HepG2 (cell line): ENCODE results near the gene C3orf22. TPM values are rescaled to one million over a fixed set of nuclear protein-coding genes. Genes with fewer than 3 reads are reported as not detected.

Experiments
- ATAC-seq: fragments of 200-7000 bp; cut with Tn5 transposase; 3 replicates; pipeline ENCODE4 v1.9.1; 2020; ENCODE audit warnings: mild to moderate bottlenecking, moderate library complexity
- BruUV-seq: library from RNA; stranded (reverse); fragments of 400-500 nt; replicated peaks from 2 replicates; lab custom pipeline; 2021; lab: Mats Ljungman, UMichigan
- CTCF ChIA-PET: fragments of 300-600 bp; formaldehyde crosslinking; extraction: SDS; loops from one replicate; lab custom pipeline; 2021; ENCODE audit warnings: low total read pairs, inconsistent platforms, low intra/inter-chr PET ratio; lab: Yijun Ruan, JAX
- POLR2A ChIA-PET: fragments of 350-600 bp; sonication (Branson Sonifier 250); formaldehyde crosslinking; loops from one replicate; lab custom pipeline; 2020; ENCODE audit warnings: antibody characterized with exemption, inconsistent platforms; lab: Yijun Ruan, JAX
- DNase-seq: peaks from one replicate; pipeline ENCODE4 v3.0.0-alpha.2; 2015; ENCODE audit warnings: low spot score
- FAIRE-seq: peaks from 3 replicates; lab custom pipeline; 2011; peaks lifted over from hg19 to GRCh38; lab: Jason Lieb, UNC
- H2AFZ ChIP-seq: one replicate; pipeline ENCODE4 v1.6.1; 2011; ENCODE audit warnings: low read length, inconsistent platforms
- H3K27ac ChIP-seq: fragments of 300-600 bp; 3 replicates; pipeline ENCODE4 v1.8.0; 2011; ENCODE audit warnings: mixed run types, mild to moderate bottlenecking, mixed read lengths, low read length, inconsistent platforms; ENCODE audit not compliant: insufficient read depth; ENCODE audit errors: extremely low read length
- H3K27me3 ChIP-seq, 2 experiments: fragments of 200-600 bp in 1 of 2; 2 replicates in 1 of 2; 3 replicates in 1 of 2; pipeline versions ENCODE4 v1.6.0 to v1.8.0; 2011; ENCODE audit warnings: low read length in 2 of 2, mild to moderate bottlenecking in 2 of 2, moderate library complexity in 2 of 2, inconsistent platforms in 1 of 2; ENCODE audit not compliant: insufficient read depth in 2 of 2, control insufficient read depth in 1 of 2
- H3K36me3 ChIP-seq, 2 experiments: fragments of 200-600 bp in 1 of 2; replicated peaks in 1 of 2; 2 replicates in 1 of 2; 3 replicates in 1 of 2; pipeline versions ENCODE4 v1.5.1 to v1.8.0; 2011; ENCODE audit warnings: low read length in 2 of 2, inconsistent platforms in 1 of 2; ENCODE audit not compliant: insufficient read depth in 2 of 2, control insufficient read depth in 1 of 2
- H3K4me1 ChIP-seq: 2 replicates; pipeline ENCODE4 v1.5.1; 2012; ENCODE audit warnings: low read length, inconsistent platforms; ENCODE audit not compliant: insufficient read depth
- H3K4me2 ChIP-seq: 2 replicates; pipeline ENCODE4 v1.6.0; 2011; ENCODE audit warnings: low read depth, low read length, inconsistent platforms
- H3K4me3 ChIP-seq, 3 experiments: fragments of 200-600 bp in 1 of 3; sonication (generic), shearing (Covaris generic) in 1 of 3; replicated peaks in 1 of 3; 2 replicates each; pipeline ENCODE4 v1.5.1; 2011 to 2016; ENCODE audit warnings: low read length in 3 of 3, inconsistent platforms in 2 of 3, low read depth in 2 of 3, mild to moderate bottlenecking in 2 of 3, control low read depth in 1 of 3, mixed read lengths in 1 of 3; ENCODE audit not compliant: insufficient read depth in 1 of 3
- H3K79me2 ChIP-seq: one replicate; pipeline ENCODE4 v1.6.1; 2011; ENCODE audit warnings: low read length, inconsistent platforms; ENCODE audit not compliant: insufficient read depth
- H3K9ac ChIP-seq: 2 replicates; pipeline ENCODE4 v1.6.0; 2011; ENCODE audit warnings: mild to moderate bottlenecking, low read depth, low read length, inconsistent platforms; ENCODE audit not compliant: insufficient read depth
- H3K9me3 ChIP-seq: 2 replicates; pipeline ENCODE4 v1.5.1; 2012; ENCODE audit warnings: mild to moderate bottlenecking, low read length
- H4K20me1 ChIP-seq: 2 replicates; pipeline ENCODE4 v1.6.0; 2011; ENCODE audit warnings: inconsistent platforms, mild to moderate bottlenecking, low read length, moderate library complexity; ENCODE audit not compliant: insufficient read depth
- ZNF121 ChIP-seq: sonication (generic); formaldehyde crosslinking; IDR thresholded peaks from 2 replicates; pipeline ENCODE4 v1.5.0; 2020; ENCODE audit warnings: mild to moderate bottlenecking, missing genetic modification reagents
- ZNF891 ChIP-seq: sonication (generic); formaldehyde crosslinking; IDR thresholded peaks from 2 replicates; pipeline ENCODE4 v1.5.0; 2020; ENCODE audit warnings: mild to moderate bottlenecking, missing genetic modification reagents
- WGBS: methylation state at CpG from one replicate; pipeline ENCODE4 v1.1.6; 2017; ENCODE audit warnings: low lambda C conversion rate; 5-methylcytosine and 5-hydroxymethylcytosine counted together
- in situ Hi-C: cut with HindIII; loops from 2 replicates; pipeline ENCODE4 v1.10.0; 2017; ENCODE audit warnings: low pct_unique_long_range_greater_than_20kb; ENCODE audit not compliant: extremely low pct_ligation_motif_present
- intact Hi-C: fragments of 100-400 bp; cut with micrococcal nuclease; formaldehyde crosslinking; loops from one replicate; pipeline ENCODE4 v1.10.0; 2022; ENCODE audit not compliant: unreplicated experiment
- polyA plus RNA-seq, 8 experiments: library from polyadenylated mRNA; depleted of rRNA in 3 of 8; stranded (reverse) in 7 of 8; unstranded in 1 of 8; fragments of >200 nt; fragmentation: Illumina TruSeq in 4 of 8; extraction: Trizol in 4 of 8; gene quantifications; 2 replicates each; pipeline versions ENCODE4 v1.2.1 to v1.2.3, GENCODE V29; 2011 to 2016; ENCODE audit warnings: low read depth in 4 of 8, missing spikeins in 1 of 8, mixed read lengths in 1 of 8; ENCODE audit not compliant: insufficient read depth in 1 of 8
- total RNA-seq, 5 experiments: library from RNA; depleted of rRNA; stranded (reverse); fragments of >200 nt; fragmentation: Illumina TruSeq; extraction: Trizol; gene quantifications; 2 replicates each; pipeline ENCODE4 v1.2.3, GENCODE V29; 2016; ENCODE audit warnings: low read depth in 1 of 5
- TF ChIP-seq, protein P1 (sequence below): sonication (generic); formaldehyde crosslinking; IDR thresholded peaks from 2 replicates; pipeline ENCODE4 v1.4.0; 2020; ENCODE audit warnings: low read depth, mild to moderate bottlenecking, missing genetic modification reagents

C3orf22 gene
- total and polyA plus RNA-seq, 2 of the 13 experiments (the other 11 are each of a cell fraction or from before 2014, with no cell fraction given): not detected

- ATAC-seq (no peak), FAIRE-seq (no peak), DNase-seq (no peak)
- H3K36me3 ChIP-seq: no peaks in the 10 kb centered on the region
- no peak overlapping the region for H3K27ac ChIP-seq
- no peaks in the 10 kb centered on the region for H4K20me1 ChIP-seq
- ChIA-PET CTCF (no interaction called here), POLR2A (interaction anchor here (1.4 to 2.2 kb wide), 2 partner anchors 10 to 15 kb away, joined by 4 to 5 read pairs; partner anchors contain the start of gene CHST13)
- no peak overlapping the region for H3K9ac ChIP-seq
- in situ Hi-C loops: no loop called here
- intact Hi-C loops: no loop called here
- no peaks in the 10 kb centered on the region for H3K9me3 ChIP-seq
- H3K4me1 ChIP-seq: peaks cover 28% of the 10 kb centered on the region
- H3K79me2 ChIP-seq: no peaks in the 10 kb centered on the region
- no peak overlapping the region for H3K4me2 ChIP-seq
- H2AFZ ChIP-seq: no peak overlapping the region
- H3K4me3 ChIP-seq: no peak overlapping the region
- peaks cover 0 to 3% of the 10 kb centered on the region in 2 experiments; a peak in 1 of 5 replicates for H3K27me3 ChIP-seq
- no peak for TF ChIP-seq ZNF891 (CRISPR knock-in tag)
- TF ChIP-seq, protein P1, sequence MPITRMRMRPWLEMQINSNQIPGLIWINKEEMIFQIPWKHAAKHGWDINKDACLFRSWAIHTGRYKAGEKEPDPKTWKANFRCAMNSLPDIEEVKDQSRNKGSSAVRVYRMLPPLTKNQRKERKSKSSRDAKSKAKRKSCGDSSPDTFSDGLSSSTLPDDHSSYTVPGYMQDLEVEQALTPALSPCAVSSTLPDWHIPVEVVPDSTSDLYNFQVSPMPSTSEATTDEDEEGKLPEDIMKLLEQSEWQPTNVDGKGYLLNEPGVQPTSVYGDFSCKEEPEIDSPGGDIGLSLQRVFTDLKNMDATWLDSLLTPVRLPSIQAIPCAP (CRISPR knock-in tag): no peak
- BruUV-seq: no TSS peak
- 72% methylated on average over 11 of the region's 11 CpGs for WGBS
Measured at GRCh38 chr3:126514161-126514560, 44.6 kb downstream of the C3orf22 start.

DNA sequence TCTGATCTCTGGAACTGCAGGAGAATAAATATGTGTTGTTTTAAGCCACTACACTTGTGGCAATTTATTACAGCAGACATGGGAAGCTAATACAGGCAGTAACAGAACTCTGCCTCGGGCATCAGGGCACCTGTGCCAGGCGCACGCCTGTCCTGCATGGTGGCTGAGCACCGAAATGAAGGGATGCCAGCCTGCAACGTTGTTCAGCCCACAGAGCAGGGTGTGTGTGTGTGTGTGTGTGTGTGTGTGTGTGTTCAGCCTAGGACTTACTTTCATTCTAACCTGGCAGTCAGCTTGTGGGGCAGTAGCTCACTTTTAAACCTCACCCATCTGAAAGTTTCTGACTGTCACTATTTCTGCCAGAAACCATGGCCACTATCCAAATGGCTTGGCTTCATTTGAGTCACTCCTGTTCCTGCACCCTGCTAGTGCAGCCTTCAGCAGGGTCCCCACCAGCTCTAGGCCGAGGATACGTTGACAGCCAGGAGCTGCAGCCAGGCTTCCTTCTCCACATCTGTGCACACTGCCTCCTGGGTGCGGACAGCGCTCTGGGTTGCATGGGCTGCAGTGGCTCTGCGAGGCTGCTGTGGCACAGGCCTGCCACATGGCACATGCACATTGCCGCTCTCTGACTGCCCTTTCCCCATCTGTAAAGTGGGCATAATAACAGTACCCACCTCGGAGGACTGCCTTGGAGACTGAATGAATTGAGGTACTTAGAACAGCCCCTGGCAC lies 45.6 kb downstream of the C3orf22 start:
- POLR2A ChIA-PET: interaction anchor here (2.2 kb wide), 1 partner anchor 16 kb away, joined by 4 read pairs; no protein-coding TSS in a partner anchor

More for the DNA sequence above, 45.6 kb downstream of the C3orf22 start:
- DNase-seq (no peak), FAIRE-seq (no peak), ATAC-seq (no peak)
- Histone ChIP-seq H3K27ac (no peak overlapping the region), H3K4me1 (peaks cover 23% of the 10 kb centered on the region), H3K36me3 (no peaks in the 10 kb centered on the region), H3K4me2 (no peak overlapping the region), H3K9ac (no peak overlapping the region), H3K79me2 (no peaks in the 10 kb centered on the region), H3K4me3 (no peak overlapping the region), H4K20me1 (no peaks in the 10 kb centered on the region), H3K9me3 (no peaks in the 10 kb centered on the region), H2AFZ (no peak overlapping the region), H3K27me3 (peaks cover 0 to 3% of the 10 kb centered on the region in 2 experiments; a peak in 1 of 5 replicates)
- WGBS: 83% methylated on average over 2 of the region's 12 CpGs
- in situ Hi-C loops: no loop called here
- no TSS peak for BruUV-seq
- TF ChIP-seq ZNF121: no peak
- intact Hi-C loops: no loop called here
- CTCF ChIA-PET: no interaction called here
